HG03103 (cell line): ENCODE data around the gene ETFDH.
"Not testable (repeated sequence)": the region's sequence is repeated elsewhere in the genome, so short reads cannot be mapped to it uniquely, and the experiment has no call there.

ENCODE experiments used
- ATAC-seq: cut with Tn5 transposase; IDR thresholded peaks from one replicate; pipeline ENCODE4 v1.9.1; 2021; ENCODE audit warnings: low read depth; ENCODE audit not compliant: unreplicated experiment

Gene ETFDH

GRCh38 chr4:158746537-158746936, 74.4 kb downstream of the ETFDH start:
- ATAC-seq: not testable (repeated sequence)

GRCh38 chr4:158750379-158750778, 78.3 kb downstream of the ETFDH start:
- no peak for ATAC-seq

GRCh38 chr4:158754385-158755180, 82.5 kb downstream of the ETFDH start:
- no peak for ATAC-seq

GRCh38 chr4:158755819-158756218, 83.7 kb downstream of the ETFDH start:
- ATAC-seq: not testable (repeated sequence)

- ATAC-seq: no peak
Measured at GRCh38 chr4:158756588-158756987, 84.5 kb downstream of the ETFDH start.

- no peak for ATAC-seq
Measured at GRCh38 chr4:158758142-158758541, 86.0 kb downstream of the ETFDH start.

- ATAC-seq: no peak
Measured at GRCh38 chr4:158758703-158759102, 86.6 kb downstream of the ETFDH start.
